HCT116 (cell line): ENCODE measurements around the gene OSBPL8. TPM values are rescaled to one million over a fixed set of nuclear protein-coding genes. Genes with fewer than 3 reads are reported as not detected.

Experiments used
- ATAC-seq: fragments of 200-7000 bp; cut with Tn5 transposase; 2 replicates; pipeline ENCODE4 v1.9.1; 2020; ENCODE audit warnings: mild to moderate bottlenecking, moderate library complexity
- BruUV-seq: library from RNA; stranded (reverse); fragments of 400-500 nt; replicated peaks from 2 replicates; lab custom pipeline; 2021; lab: Mats Ljungman, UMichigan
- CTCF ChIA-PET: fragments of 300-600 bp; sonication (Branson Sonifier 250); formaldehyde crosslinking; loops from one replicate; lab custom pipeline; 2021; ENCODE audit warnings: antibody characterized with exemption; lab: Charles Lee
- POLR2A ChIA-PET: fragments of 300-600, 350-600 bp; sonication (Branson Sonifier 250); formaldehyde crosslinking; loops from one replicate; lab custom pipeline; 2021; ENCODE audit warnings: antibody characterized with exemption; lab: Charles Lee
- RAD21 ChIA-PET, 2 experiments: fragments of 300-600 bp; sonication (Branson Sonifier 250); formaldehyde crosslinking; loops; one replicate each; lab custom pipeline; 2023; ENCODE audit warnings: low total read pairs in 2 of 2; ENCODE audit not compliant: uncharacterized antibody in 2 of 2, unreplicated experiment in 2 of 2, low non-redundant PET in 1 of 2; lab: Charles Lee
- DNase-seq: peaks from one replicate; pipeline ENCODE4 v3.0.0-alpha.2; 2010; ENCODE audit warnings: low read depth, low spot score
- H2AFZ ChIP-seq: fragments of 200-600 bp; shearing (Covaris generic), sonication (generic); 2 replicates; pipeline ENCODE4 v1.6.1; 2017; ENCODE audit warnings: low read depth, mixed run types, mixed read lengths, antibody characterized with exemption, low read length; ENCODE audit not compliant: poor library complexity, severe bottlenecking
- H3K27ac ChIP-seq: 2 replicates; pipeline ENCODE4 v1.5.1; 2012; ENCODE audit warnings: low read depth, low read length
- H3K27me3 ChIP-seq: fragments of 200-600 bp; sonication (generic); 2 replicates; pipeline ENCODE4 v1.6.1; 2016; ENCODE audit warnings: mixed run types, low read length, mixed read lengths; ENCODE audit not compliant: insufficient read depth
- H3K36me3 ChIP-seq, 2 experiments: fragments of 200-500 bp in 1 of 2; fragments of 200-600 bp in 1 of 2; sonication (Bioruptor generic) in 1 of 2; sonication (generic) in 1 of 2; 2 replicates each; pipeline versions ENCODE4 v1.5.1 to v1.6.1; 2014 to 2016; ENCODE audit warnings: low read length in 2 of 2, inconsistent platforms in 1 of 2, mixed read lengths in 1 of 2, mixed run types in 1 of 2; ENCODE audit not compliant: insufficient read depth in 2 of 2, control insufficient read depth in 1 of 2
- H3K4me1 ChIP-seq, 2 experiments: fragments of 200-600 bp in 1 of 2; sonication (generic) in 1 of 2; 2 replicates each; pipeline versions ENCODE4 v1.5.1 to v1.6.1; 2012 to 2017; ENCODE audit warnings: low read length in 2 of 2, inconsistent platforms in 1 of 2, mild to moderate bottlenecking in 1 of 2, mixed read lengths in 1 of 2, mixed run types in 1 of 2, moderate library complexity in 1 of 2; ENCODE audit not compliant: insufficient read depth in 2 of 2, control insufficient read depth in 1 of 2
- H3K4me2 ChIP-seq: fragments of 200-600 bp; sonication (generic); 2 replicates; pipeline ENCODE4 v1.6.1; 2017; ENCODE audit warnings: mixed run types, low read length, mixed read lengths
- H3K4me3 ChIP-seq, 2 experiments: fragments of 200-600 bp in 1 of 2; sonication (generic) in 1 of 2; replicated peaks in 1 of 2; 2 replicates each; pipeline ENCODE4 v1.5.1; 2011 to 2016; ENCODE audit warnings: low read length in 2 of 2, control low read depth in 1 of 2, low read depth in 1 of 2, mild to moderate bottlenecking in 1 of 2, mixed read lengths in 1 of 2, mixed run types in 1 of 2
- H3K79me2 ChIP-seq: fragments of 200-600 bp; sonication (generic); 2 replicates; pipeline ENCODE4 v1.6.1; 2017; ENCODE audit warnings: mild to moderate bottlenecking, mixed run types, low read length, moderate library complexity, mixed read lengths; ENCODE audit not compliant: insufficient read depth
- H3K9ac ChIP-seq: fragments of 200-600 bp; sonication (generic); 2 replicates; pipeline ENCODE4 v1.6.1; 2016; ENCODE audit warnings: low read length, mixed read lengths
- H3K9me2 ChIP-seq: fragments of 200-600 bp; sonication (generic), shearing (Covaris generic); 2 replicates; pipeline ENCODE4 v1.6.1; 2017; ENCODE audit warnings: mixed run types, mild to moderate bottlenecking, moderate library complexity; ENCODE audit not compliant: insufficient read depth
- H3K9me3 ChIP-seq, 2 experiments: fragments of 200-500 bp in 1 of 2; fragments of 200-600 bp in 1 of 2; sonication (Bioruptor generic) in 1 of 2; sonication (generic) in 1 of 2; 2 replicates each; pipeline ENCODE4 v1.6.1; 2014 to 2017; ENCODE audit warnings: low read length in 2 of 2, mixed read lengths in 2 of 2, inconsistent platforms in 1 of 2, low read depth in 1 of 2, mild to moderate bottlenecking in 1 of 2, mixed run types in 1 of 2, moderate library complexity in 1 of 2; ENCODE audit not compliant: control insufficient read depth in 1 of 2, insufficient read depth in 1 of 2
- H4K20me1 ChIP-seq: fragments of 200-600 bp; sonication (generic), shearing (Covaris generic); 2 replicates; pipeline ENCODE4 v1.6.1; 2017; ENCODE audit warnings: mixed run types, mild to moderate bottlenecking, moderate library complexity; ENCODE audit not compliant: insufficient read depth
- CEBPB ChIP-seq: IDR thresholded peaks from 2 replicates; pipeline ENCODE4 v1.6.1; 2012; ENCODE audit warnings: low read depth
- EGR1 ChIP-seq: IDR thresholded peaks from 2 replicates; pipeline ENCODE4 v1.6.1; 2012; ENCODE audit warnings: low read depth
- EZH2 ChIP-seq: fragments of 200-600 bp; sonication (generic); IDR thresholded peaks from 2 replicates; pipeline ENCODE4 v1.6.1; 2017; ENCODE audit warnings: antibody characterized with exemption, mixed run types
- FOSL1 ChIP-seq: IDR thresholded peaks from 2 replicates; pipeline ENCODE4 v1.6.1; 2012; ENCODE audit warnings: low read depth
- MAX ChIP-seq: IDR thresholded peaks from 2 replicates; pipeline ENCODE4 v1.6.1; 2012
- POLR2AphosphoS5 ChIP-seq: IDR thresholded peaks from 2 replicates; pipeline ENCODE4 v1.6.1; 2011; ENCODE audit warnings: mild to moderate bottlenecking, low read depth, low read length, moderate library complexity
- SIN3A ChIP-seq: IDR thresholded peaks from 2 replicates; pipeline ENCODE4 v1.6.1; 2012; ENCODE audit warnings: low read depth
- TCF7L2 ChIP-seq: IDR thresholded peaks from 2 replicates; pipeline ENCODE4 v1.7.0; 2011; ENCODE audit warnings: borderline replicate concordance, inconsistent platforms; ENCODE audit not compliant: insufficient read depth, insufficient read length; ENCODE audit errors: extremely low read depth
- YY1 ChIP-seq: IDR thresholded peaks from 2 replicates; pipeline ENCODE4 v1.6.1; 2011; ENCODE audit warnings: low read length, low read depth, moderate library complexity, mild to moderate bottlenecking; ENCODE audit not compliant: insufficient replicate concordance; ENCODE audit errors: extremely low read depth
- ZFX ChIP-seq: fragments of 450-650 bp; IDR thresholded peaks from 2 replicates; pipeline ENCODE4 v1.6.1; 2017
- ZNF274 ChIP-seq: fragments of 200-500 bp; sonication (Bioruptor generic); IDR thresholded peaks from 2 replicates; pipeline ENCODE4 v1.6.1; 2014; ENCODE audit warnings: mild to moderate bottlenecking, low read depth, low read length, inconsistent platforms
- intact Hi-C: fragments of 100-400 bp; cut with micrococcal nuclease; formaldehyde crosslinking; loops from 2 replicates; pipeline ENCODE4 v1.10.0; 2022
- total RNA-seq: library from RNA; stranded (reverse); gene quantifications from one replicate; pipeline ENCODE4 v1.2.1, GENCODE V29; 2021; ENCODE audit not compliant: unreplicated experiment
- TF ChIP-seq, protein P1 (sequence below): IDR thresholded peaks from 2 replicates; pipeline ENCODE4 v1.6.1; 2012
- TF ChIP-seq, protein P2 (sequence below): IDR thresholded peaks from 2 replicates; pipeline ENCODE4 v1.6.1; 2012; ENCODE audit warnings: low read depth
- TF ChIP-seq, protein P3 (sequence below), 3 experiments: fragments of 200-600 bp in 1 of 3; sonication (generic) in 1 of 3; IDR thresholded peaks in 2 of 3; conservative IDR thresholded peaks in 1 of 3; 2 replicates each; pipeline ENCODE4 v1.5.1; 2012 to 2017; ENCODE audit warnings: low read depth in 2 of 3, low read length in 2 of 3, antibody characterized with exemption in 1 of 3, borderline replicate concordance in 1 of 3, control low read depth in 1 of 3, mild to moderate bottlenecking in 1 of 3, mixed read lengths in 1 of 3, mixed run types in 1 of 3, moderate library complexity in 1 of 3; ENCODE audit not compliant: insufficient read depth in 1 of 3
- TF ChIP-seq, protein P4 (sequence below): IDR thresholded peaks from 2 replicates; pipeline ENCODE4 v1.6.1; 2011; ENCODE audit warnings: mild to moderate bottlenecking, low read length, moderate library complexity; ENCODE audit not compliant: insufficient replicate concordance; ENCODE audit errors: extremely low read depth

Gene OSBPL8
- total RNA-seq, 1 experiment from 2014 or later = 115 TPM

GRCh38 chr12:76407710-76408109 is 151.9 kb downstream of the OSBPL8 start:
- CTCF ChIA-PET = no interaction called here
- Histone ChIP-seq H3K9me3 (no peaks in the 10 kb centered on the region), H3K36me3 (peaks cover 0 to 2% of the 10 kb centered on the region in 2 experiments; a peak in 1 of 4 replicates)

More at GRCh38 chr12:76407710-76408109, 151.9 kb downstream of the OSBPL8 start:
- TF ChIP-seq SIN3A (no peak), TCF7L2 (no peak), ZFX (no peak), CEBPB (no peak), FOSL1 (no peak), MAX (no peak), EZH2 (no peak), POLR2AphosphoS5 (no peak), EGR1 (no peak), ZNF274 (no peak), YY1 (no peak)
- TF ChIP-seq, protein P1, sequence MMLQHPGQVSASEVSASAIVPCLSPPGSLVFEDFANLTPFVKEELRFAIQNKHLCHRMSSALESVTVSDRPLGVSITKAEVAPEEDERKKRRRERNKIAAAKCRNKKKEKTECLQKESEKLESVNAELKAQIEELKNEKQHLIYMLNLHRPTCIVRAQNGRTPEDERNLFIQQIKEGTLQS = no peak
- TF ChIP-seq, protein P2, sequence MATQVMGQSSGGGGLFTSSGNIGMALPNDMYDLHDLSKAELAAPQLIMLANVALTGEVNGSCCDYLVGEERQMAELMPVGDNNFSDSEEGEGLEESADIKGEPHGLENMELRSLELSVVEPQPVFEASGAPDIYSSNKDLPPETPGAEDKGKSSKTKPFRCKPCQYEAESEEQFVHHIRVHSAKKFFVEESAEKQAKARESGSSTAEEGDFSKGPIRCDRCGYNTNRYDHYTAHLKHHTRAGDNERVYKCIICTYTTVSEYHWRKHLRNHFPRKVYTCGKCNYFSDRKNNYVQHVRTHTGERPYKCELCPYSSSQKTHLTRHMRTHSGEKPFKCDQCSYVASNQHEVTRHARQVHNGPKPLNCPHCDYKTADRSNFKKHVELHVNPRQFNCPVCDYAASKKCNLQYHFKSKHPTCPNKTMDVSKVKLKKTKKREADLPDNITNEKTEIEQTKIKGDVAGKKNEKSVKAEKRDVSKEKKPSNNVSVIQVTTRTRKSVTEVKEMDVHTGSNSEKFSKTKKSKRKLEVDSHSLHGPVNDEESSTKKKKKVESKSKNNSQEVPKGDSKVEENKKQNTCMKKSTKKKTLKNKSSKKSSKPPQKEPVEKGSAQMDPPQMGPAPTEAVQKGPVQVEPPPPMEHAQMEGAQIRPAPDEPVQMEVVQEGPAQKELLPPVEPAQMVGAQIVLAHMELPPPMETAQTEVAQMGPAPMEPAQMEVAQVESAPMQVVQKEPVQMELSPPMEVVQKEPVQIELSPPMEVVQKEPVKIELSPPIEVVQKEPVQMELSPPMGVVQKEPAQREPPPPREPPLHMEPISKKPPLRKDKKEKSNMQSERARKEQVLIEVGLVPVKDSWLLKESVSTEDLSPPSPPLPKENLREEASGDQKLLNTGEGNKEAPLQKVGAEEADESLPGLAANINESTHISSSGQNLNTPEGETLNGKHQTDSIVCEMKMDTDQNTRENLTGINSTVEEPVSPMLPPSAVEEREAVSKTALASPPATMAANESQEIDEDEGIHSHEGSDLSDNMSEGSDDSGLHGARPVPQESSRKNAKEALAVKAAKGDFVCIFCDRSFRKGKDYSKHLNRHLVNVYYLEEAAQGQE = no peak
- TF ChIP-seq, protein P3, sequence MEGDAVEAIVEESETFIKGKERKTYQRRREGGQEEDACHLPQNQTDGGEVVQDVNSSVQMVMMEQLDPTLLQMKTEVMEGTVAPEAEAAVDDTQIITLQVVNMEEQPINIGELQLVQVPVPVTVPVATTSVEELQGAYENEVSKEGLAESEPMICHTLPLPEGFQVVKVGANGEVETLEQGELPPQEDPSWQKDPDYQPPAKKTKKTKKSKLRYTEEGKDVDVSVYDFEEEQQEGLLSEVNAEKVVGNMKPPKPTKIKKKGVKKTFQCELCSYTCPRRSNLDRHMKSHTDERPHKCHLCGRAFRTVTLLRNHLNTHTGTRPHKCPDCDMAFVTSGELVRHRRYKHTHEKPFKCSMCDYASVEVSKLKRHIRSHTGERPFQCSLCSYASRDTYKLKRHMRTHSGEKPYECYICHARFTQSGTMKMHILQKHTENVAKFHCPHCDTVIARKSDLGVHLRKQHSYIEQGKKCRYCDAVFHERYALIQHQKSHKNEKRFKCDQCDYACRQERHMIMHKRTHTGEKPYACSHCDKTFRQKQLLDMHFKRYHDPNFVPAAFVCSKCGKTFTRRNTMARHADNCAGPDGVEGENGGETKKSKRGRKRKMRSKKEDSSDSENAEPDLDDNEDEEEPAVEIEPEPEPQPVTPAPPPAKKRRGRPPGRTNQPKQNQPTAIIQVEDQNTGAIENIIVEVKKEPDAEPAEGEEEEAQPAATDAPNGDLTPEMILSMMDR (IDR thresholded peaks at IDR 0.05 in 2 of 3, conservative IDR thresholded peaks at IDR 0.05 in 1 of 3; ENCODE audit: borderline replicate concordance in 1 of 3, insufficient read depth in 1 of 3, low read depth in 2 of 3, low read length in 2 of 3) = no peak
- TF ChIP-seq, protein P4, sequence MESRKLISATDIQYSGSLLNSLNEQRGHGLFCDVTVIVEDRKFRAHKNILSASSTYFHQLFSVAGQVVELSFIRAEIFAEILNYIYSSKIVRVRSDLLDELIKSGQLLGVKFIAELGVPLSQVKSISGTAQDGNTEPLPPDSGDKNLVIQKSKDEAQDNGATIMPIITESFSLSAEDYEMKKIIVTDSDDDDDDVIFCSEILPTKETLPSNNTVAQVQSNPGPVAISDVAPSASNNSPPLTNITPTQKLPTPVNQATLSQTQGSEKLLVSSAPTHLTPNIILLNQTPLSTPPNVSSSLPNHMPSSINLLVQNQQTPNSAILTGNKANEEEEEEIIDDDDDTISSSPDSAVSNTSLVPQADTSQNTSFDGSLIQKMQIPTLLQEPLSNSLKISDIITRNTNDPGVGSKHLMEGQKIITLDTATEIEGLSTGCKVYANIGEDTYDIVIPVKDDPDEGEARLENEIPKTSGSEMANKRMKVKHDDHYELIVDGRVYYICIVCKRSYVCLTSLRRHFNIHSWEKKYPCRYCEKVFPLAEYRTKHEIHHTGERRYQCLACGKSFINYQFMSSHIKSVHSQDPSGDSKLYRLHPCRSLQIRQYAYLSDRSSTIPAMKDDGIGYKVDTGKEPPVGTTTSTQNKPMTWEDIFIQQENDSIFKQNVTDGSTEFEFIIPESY = no peak
- no TSS peak for BruUV-seq
- H4K20me1 ChIP-seq = no peaks in the 10 kb centered on the region
- H3K27ac ChIP-seq = no peak overlapping the region
- no peak overlapping the region for H3K4me3 ChIP-seq
- POLR2A ChIA-PET = interaction anchor here (0.7 kb wide), 1 partner anchor 8 kb away, joined by 3 read pairs; no protein-coding TSS in a partner anchor
- H3K27me3 ChIP-seq = no peaks in the 10 kb centered on the region
- no peak for DNase-seq
- no peaks in the 10 kb centered on the region for H3K79me2 ChIP-seq
- no peak overlapping the region for H3K4me2 ChIP-seq
- no peak for ATAC-seq
- H3K9ac ChIP-seq = no peak overlapping the region
- intact Hi-C loops = no loop called here
- RAD21 ChIA-PET = no interaction called here
- no peaks in the 10 kb centered on the region for H3K4me1 ChIP-seq
- H2AFZ ChIP-seq = no peak overlapping the region
- H3K9me2 ChIP-seq = no peaks in the 10 kb centered on the region
